WERI-Rb-1 (cell line): ENCODE data around the gene VKORC1.

Experiments used
- DNase-seq: peaks from one replicate; pipeline ENCODE4 v3.0.0-alpha.2; 2020
- H3K27ac ChIP-seq: fragments of 250-450 bp; sonication (Bioruptor Pico); 2 replicates; pipeline ENCODE4 v1.5.1; 2020; ENCODE audit warnings: mild to moderate bottlenecking, moderate library complexity
- H3K27me3 ChIP-seq: fragments of 250-450 bp; sonication (Bioruptor Pico); 2 replicates; pipeline ENCODE4 v1.5.1; 2021; ENCODE audit warnings: mild to moderate bottlenecking, low read depth, moderate library complexity; ENCODE audit not compliant: insufficient read depth, severe bottlenecking
- H3K36me3 ChIP-seq: fragments of 250-450 bp; sonication (Bioruptor Pico); 2 replicates; pipeline ENCODE4 v1.5.1; 2020; ENCODE audit warnings: mild to moderate bottlenecking, moderate library complexity
- H3K4me3 ChIP-seq: 2 replicates; pipeline ENCODE4 v1.5.1; 2011; ENCODE audit warnings: low read depth, mild to moderate bottlenecking, control low read depth, low read length
- H3K9me3 ChIP-seq: fragments of 250-450 bp; sonication (Bioruptor Pico); 2 replicates; pipeline ENCODE4 v1.5.1; 2021; ENCODE audit warnings: mild to moderate bottlenecking, moderate library complexity; ENCODE audit not compliant: severe bottlenecking
- CTCF ChIP-seq: IDR thresholded peaks from 2 replicates; pipeline ENCODE4 v1.5.1; 2011; ENCODE audit warnings: low read depth, mild to moderate bottlenecking, control low read depth, inconsistent platforms, low read length

The VKORC1 gene

GRCh38 chr16:31112711-31113110 lies 18.1 kb upstream of the VKORC1 start:
- no peaks in the 10 kb centered on the region for H3K27me3 ChIP-seq
- no peak overlapping the region for H3K27ac ChIP-seq
- TF ChIP-seq CTCF: no peak
- no peak for DNase-seq
- no peak overlapping the region for H3K4me3 ChIP-seq
- H3K9me3 ChIP-seq: no peaks in the 10 kb centered on the region
- H3K36me3 ChIP-seq: peaks cover 44% of the 10 kb centered on the region

GRCh38 chr16:31111881-31112466 lies 17.4 kb upstream of the VKORC1 start:
- TF ChIP-seq CTCF: no peak
- no peak overlapping the region for H3K27ac ChIP-seq

GRCh38 chr16:31110106-31111034 lies 15.8 kb upstream of the VKORC1 start:
- H3K27ac ChIP-seq: no peak overlapping the region
- no peak for DNase-seq
- TF ChIP-seq CTCF: no peak
- peaks cover 44% of the 10 kb centered on the region for H3K36me3 ChIP-seq
- no peak overlapping the region for H3K4me3 ChIP-seq
- no peaks in the 10 kb centered on the region for H3K9me3 ChIP-seq
- no peaks in the 10 kb centered on the region for H3K27me3 ChIP-seq

More at GRCh38 chr16:31111881-31112466, 17.4 kb upstream of the VKORC1 start:
- H3K27me3 ChIP-seq: no peaks in the 10 kb centered on the region
- H3K9me3 ChIP-seq: no peaks in the 10 kb centered on the region
- DNase-seq: no peak
- H3K36me3 ChIP-seq: peaks cover 44% of the 10 kb centered on the region
- no peak overlapping the region for H3K4me3 ChIP-seq

GRCh38 chr16:31109622-31110021 lies 15.0 kb upstream of the VKORC1 start:
- H3K27me3 ChIP-seq: no peaks in the 10 kb centered on the region
- DNase-seq: no peak
- H3K9me3 ChIP-seq: no peaks in the 10 kb centered on the region
- peaks cover 44% of the 10 kb centered on the region for H3K36me3 ChIP-seq
- no peak overlapping the region for H3K27ac ChIP-seq
- TF ChIP-seq CTCF: no peak
- no peak overlapping the region for H3K4me3 ChIP-seq

- peaks cover 44% of the 10 kb centered on the region for H3K36me3 ChIP-seq
- peak overlapping the region; percentile 68 for H3K4me3 ChIP-seq
- H3K9me3 ChIP-seq: no peaks in the 10 kb centered on the region
- H3K27ac ChIP-seq: peak overlapping the region; percentile 86
- H3K27me3 ChIP-seq: no peaks in the 10 kb centered on the region
- TF ChIP-seq CTCF: no peak
- no peak for DNase-seq
Measured at GRCh38 chr16:31108794-31109558, 14.4 kb upstream of the VKORC1 start.
